OCI-LY3 (cell line): ENCODE data around the gene DMRT2.

ENCODE experiments used
- EZH2phosphoT487 ChIP-seq: fragments of 200-600 bp; shearing (Covaris generic); IDR thresholded peaks from 2 replicates; pipeline ENCODE4 v1.6.1; 2018; ENCODE audit warnings: antibody characterized with exemption, mixed run types, low read depth
- TF ChIP-seq, protein P1 (sequence below): fragments of 200-600, 300-600 bp; sonication (generic); IDR thresholded peaks from 2 replicates; pipeline ENCODE4 v1.5.1; 2014; ENCODE audit warnings: antibody characterized with exemption, low read length, low read depth

DNA sequence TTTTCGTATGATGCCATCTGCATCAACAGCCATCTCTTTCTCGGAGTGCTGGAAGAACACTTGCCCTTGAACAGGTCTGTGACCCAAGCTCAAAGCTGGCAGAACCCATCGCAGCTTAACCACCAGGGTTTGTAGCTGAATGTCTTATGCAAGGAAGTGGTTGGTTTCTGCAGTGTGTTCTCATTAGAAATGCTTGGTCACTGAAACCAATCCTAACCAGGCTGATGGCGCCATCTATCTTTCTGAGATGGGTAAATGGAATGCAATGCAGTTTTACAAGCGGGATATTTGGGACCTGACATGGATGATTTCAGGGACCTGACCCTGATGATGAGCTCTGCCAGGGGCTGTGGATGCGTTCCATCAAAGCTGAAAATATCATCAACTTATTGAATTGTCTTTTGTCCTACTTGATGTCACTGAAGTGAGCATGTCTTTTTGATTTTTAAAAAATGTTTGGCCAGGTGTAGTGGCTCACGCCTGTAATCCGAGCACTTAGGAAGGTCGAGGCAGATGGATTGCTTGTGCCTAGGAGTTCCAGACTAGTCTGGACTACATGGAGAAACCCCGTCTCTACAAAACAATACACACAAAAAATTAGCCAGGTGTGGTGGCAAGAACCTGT, 45.0 kb upstream of the DMRT2 start:
- TF ChIP-seq, protein P1, sequence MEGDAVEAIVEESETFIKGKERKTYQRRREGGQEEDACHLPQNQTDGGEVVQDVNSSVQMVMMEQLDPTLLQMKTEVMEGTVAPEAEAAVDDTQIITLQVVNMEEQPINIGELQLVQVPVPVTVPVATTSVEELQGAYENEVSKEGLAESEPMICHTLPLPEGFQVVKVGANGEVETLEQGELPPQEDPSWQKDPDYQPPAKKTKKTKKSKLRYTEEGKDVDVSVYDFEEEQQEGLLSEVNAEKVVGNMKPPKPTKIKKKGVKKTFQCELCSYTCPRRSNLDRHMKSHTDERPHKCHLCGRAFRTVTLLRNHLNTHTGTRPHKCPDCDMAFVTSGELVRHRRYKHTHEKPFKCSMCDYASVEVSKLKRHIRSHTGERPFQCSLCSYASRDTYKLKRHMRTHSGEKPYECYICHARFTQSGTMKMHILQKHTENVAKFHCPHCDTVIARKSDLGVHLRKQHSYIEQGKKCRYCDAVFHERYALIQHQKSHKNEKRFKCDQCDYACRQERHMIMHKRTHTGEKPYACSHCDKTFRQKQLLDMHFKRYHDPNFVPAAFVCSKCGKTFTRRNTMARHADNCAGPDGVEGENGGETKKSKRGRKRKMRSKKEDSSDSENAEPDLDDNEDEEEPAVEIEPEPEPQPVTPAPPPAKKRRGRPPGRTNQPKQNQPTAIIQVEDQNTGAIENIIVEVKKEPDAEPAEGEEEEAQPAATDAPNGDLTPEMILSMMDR, result peak; percentile 77
- TF ChIP-seq EZH2phosphoT487, result no peak
